ENCODE data around the gene CARHSP1. TPM values are rescaled to one million over a fixed set of nuclear protein-coding genes. Genes with fewer than 3 reads are reported as not detected.

The CARHSP1 gene
- total and polyA plus RNA-seq, 9 of the 15 experiments (the other 6 are each of a cell fraction or from before 2014, with no cell fraction given) = 5.8 to 114 (median 41.1) TPM

GRCh38 chr16:8865145-8865882, 3.5 kb downstream of the CARHSP1 start:
- Histone ChIP-seq H3K4me3 (no peak overlapping the region), H2AFZ (ENCODE audit: low read depth, low read length) (no peak overlapping the region), H4K20me1 (replicated peaks; ENCODE audit: control insufficient read depth, insufficient read depth, low read length) (peaks cover 50% of the 10 kb centered on the region), H3K9me3 (replicated peaks; ENCODE audit: control insufficient read depth, insufficient read depth, low read depth, low read length) (no peaks in the 10 kb centered on the region), H3K79me2 (ENCODE audit: control insufficient read depth, insufficient read depth, low read length) (peaks cover 75% of the 10 kb centered on the region), H3K4me1 (replicated peaks in 1 of 2; ENCODE audit: control insufficient read depth in 2 of 2, insufficient read depth in 2 of 2, low read length in 2 of 2) (peaks cover 53 to 82% of the 10 kb centered on the region in 2 experiments), H3K27ac (ENCODE audit: extremely low read depth, low read depth, low read length) (no peak overlapping the region), H3K36me3 (ENCODE audit: control insufficient read depth, insufficient read depth, low read length) (peaks cover 17% of the 10 kb centered on the region; the same call in 1 of the 3 replicates), H3K4me2 (ENCODE audit: insufficient read depth, low read length) (no peak overlapping the region), H3K9me1 (ENCODE audit: control insufficient read depth, insufficient read depth, low read length) (peaks cover 16% of the 10 kb centered on the region), H3K27me3 (ENCODE audit: control insufficient read depth in 2 of 2, insufficient read depth in 2 of 2, low read length in 2 of 2) (no peaks in the 10 kb centered on the region), H3K9ac (ENCODE audit: insufficient read depth in 1 of 2, low read depth in 2 of 2, low read length in 2 of 2) (no peak overlapping the region; a peak in 1 of 4 replicates)
- FAIRE-seq (no peak), DNase-seq (ENCODE audit: extremely low read depth in 1 of 4, low spot score in 3 of 4) (no peak), ATAC-seq (no peak)
- POLR2A ChIA-PET = interaction anchor here (0.6 to 0.8 kb wide), 3 partner anchors 11 to 14 kb away, joined by 3 to 4 read pairs (median 3); no protein-coding TSS in a partner anchor
- 77% methylated on average over 13 of the region's 14 CpGs for WGBS (ENCODE audit: insufficient coverage, low coverage, missing lambda C conversion rate)
- TF ChIP-seq NFATC3 (IDR thresholded peaks at IDR 0.05) (no peak), ID3 (CRISPR knock-in tag; IDR thresholded peaks at IDR 0.05) (no peak), ID3 (tag; IDR thresholded peaks at IDR 0.05) (no peak), ASH1L (IDR thresholded peaks at IDR 0.05; ENCODE audit: borderline replicate concordance, low read depth, partially characterized antibody) (no peak), EP300 (IDR thresholded peaks at IDR 0.05; ENCODE audit: low read length) (no peak), NONO (IDR thresholded peaks at IDR 0.05; ENCODE audit: low read depth in 2 of 2, low read length in 1 of 2) (no peak), ZNF77 (CRISPR knock-in tag; IDR thresholded peaks at IDR 0.05) (no peak), CREB5 (CRISPR knock-in tag; IDR thresholded peaks at IDR 0.05) (no peak), STAT5B (CRISPR knock-in tag; IDR thresholded peaks at IDR 0.05) (no peak), BRD4 (IDR thresholded peaks at IDR 0.05) (no peak), ZNF197 (CRISPR knock-in tag; IDR thresholded peaks at IDR 0.05; ENCODE audit: low read depth) (no peak)
- CTCF ChIA-PET (ENCODE audit: low intra/inter-chr PET ratio) = no interaction called here
- no TSS peak for BruUV-seq (replicated peaks)
- intact Hi-C loops (cut with micrococcal nuclease) (no loop called here), in situ Hi-C loops (cut with MboI) (no loop called here)

Measured in K562 (cell line).